DOHH2 (cell line): Measurements from ENCODE around the gene IGF2BP1.
"Not testable (repeated sequence)": the region's sequence is repeated elsewhere in the genome, so short reads cannot be mapped to it uniquely, and the experiment has no call there.

Experiments
- H3F3A ChIP-seq: fragments of 200-600 bp; sonication (generic), shearing (Covaris generic); 2 replicates; pipeline ENCODE4 v1.6.0; 2016; ENCODE audit warnings: antibody characterized with exemption, mild to moderate bottlenecking; ENCODE audit not compliant: control insufficient read depth, insufficient read depth
- H3K27ac ChIP-seq: fragments of 200-600 bp; sonication (generic); 2 replicates; pipeline ENCODE4 v1.5.1; 2014; ENCODE audit warnings: low read depth, mild to moderate bottlenecking, low read length, moderate library complexity
- H3K27me3 ChIP-seq: fragments of 200-600 bp; sonication (generic); 2 replicates; pipeline ENCODE4 v1.6.1; 2014; ENCODE audit warnings: mild to moderate bottlenecking, low read length, mixed read lengths; ENCODE audit not compliant: control insufficient read depth
- H3K36me3 ChIP-seq: fragments of 200-600 bp; sonication (generic); 2 replicates; pipeline ENCODE4 v1.6.1; 2014; ENCODE audit warnings: mild to moderate bottlenecking, low read length, moderate library complexity, mixed read lengths; ENCODE audit not compliant: control insufficient read depth
- H3K4me1 ChIP-seq: fragments of 200-600 bp; sonication (generic); 2 replicates; pipeline ENCODE4 v1.6.1; 2014; ENCODE audit warnings: mild to moderate bottlenecking, low read length, mixed read lengths; ENCODE audit not compliant: control insufficient read depth
- H3K4me2 ChIP-seq: fragments of 200-600 bp; sonication (generic); 2 replicates; pipeline ENCODE4 v1.6.0; 2014; ENCODE audit warnings: mild to moderate bottlenecking, low read length, moderate library complexity
- H3K4me3 ChIP-seq: fragments of 200-600 bp; sonication (generic); 2 replicates; pipeline ENCODE4 v1.5.1; 2014; ENCODE audit warnings: mild to moderate bottlenecking, low read length, mixed read lengths
- H3K79me2 ChIP-seq: fragments of 200-600 bp; sonication (generic); 2 replicates; pipeline ENCODE4 v1.6.1; 2014; ENCODE audit warnings: mild to moderate bottlenecking, low read length, mixed read lengths; ENCODE audit not compliant: control insufficient read depth
- H3K9me2 ChIP-seq: fragments of 200-600 bp; sonication (generic); replicated peaks from 2 replicates; pipeline ENCODE4 v1.6.1; 2014; ENCODE audit warnings: mild to moderate bottlenecking, low read length, mixed read lengths; ENCODE audit not compliant: control insufficient read depth
- H3K9me3 ChIP-seq: fragments of 200-600 bp; sonication (generic); 2 replicates; pipeline ENCODE4 v1.6.1; 2014; ENCODE audit warnings: antibody characterized with exemption, low read length, mixed read lengths; ENCODE audit not compliant: control insufficient read depth, insufficient read depth
- H4K20me1 ChIP-seq: fragments of 200-600 bp; sonication (generic); 2 replicates; pipeline ENCODE4 v1.6.0; 2014; ENCODE audit warnings: low read depth, mild to moderate bottlenecking, antibody characterized with exemption, low read length, moderate library complexity; ENCODE audit not compliant: control insufficient read depth, insufficient read depth
- CTCF ChIP-seq: fragments of 200-600 bp; sonication (generic); IDR thresholded peaks from one replicate; pipeline ENCODE4 v1.5.1; 2014; ENCODE audit warnings: antibody characterized with exemption, mild to moderate bottlenecking, low read depth, low read length; ENCODE audit not compliant: poor library complexity, severe bottlenecking
- EZH2phosphoT487 ChIP-seq: fragments of 200-600 bp; sonication (generic); IDR thresholded peaks from 2 replicates; pipeline ENCODE4 v1.6.1; 2017; ENCODE audit warnings: borderline replicate concordance, mild to moderate bottlenecking, antibody characterized with exemption, low read length, moderate library complexity, mixed read lengths

Gene IGF2BP1

GRCh38 chr17:49082231-49082630 is 85.0 kb downstream of the IGF2BP1 start:
- Histone ChIP-seq H3K9me3 (no peaks in the 10 kb centered on the region), H3K79me2 (no peaks in the 10 kb centered on the region), H3K27ac (no peak overlapping the region), H3K4me1 (no peaks in the 10 kb centered on the region), H3K36me3 (no peaks in the 10 kb centered on the region), H3K9me2 (no peaks in the 10 kb centered on the region), H3K27me3 (peaks cover 8% of the 10 kb centered on the region), H3F3A (no peaks in the 10 kb centered on the region), H3K4me3 (no peak overlapping the region), H4K20me1 (no peaks in the 10 kb centered on the region), H3K4me2 (no peak overlapping the region)
- no peak for TF ChIP-seq CTCF
- TF ChIP-seq EZH2phosphoT487, result no peak

GRCh38 chr17:49085046-49085445 is 87.9 kb downstream of the IGF2BP1 start:
- H3K27ac ChIP-seq, H3K36me3 ChIP-seq, H3K9me3 ChIP-seq, H3K4me3 ChIP-seq, H3F3A ChIP-seq, H4K20me1 ChIP-seq, H3K9me2 ChIP-seq, H3K27me3 ChIP-seq, H3K4me2 ChIP-seq, H3K79me2 ChIP-seq, H3K4me1 ChIP-seq: not testable (repeated sequence)

- Histone ChIP-seq H3K9me3 (no peaks in the 10 kb centered on the region), H4K20me1 (no peaks in the 10 kb centered on the region), H3K79me2 (no peaks in the 10 kb centered on the region), H3K4me1 (no peaks in the 10 kb centered on the region), H3F3A (no peaks in the 10 kb centered on the region), H3K4me3 (no peak overlapping the region), H3K36me3 (no peaks in the 10 kb centered on the region), H3K27me3 (peaks cover 8% of the 10 kb centered on the region), H3K27ac (no peak overlapping the region), H3K9me2 (no peaks in the 10 kb centered on the region), H3K4me2 (no peak overlapping the region)
- no peak for TF ChIP-seq EZH2phosphoT487
- TF ChIP-seq CTCF, result no peak
These were observed 88.6 kb downstream of the IGF2BP1 start for GRCh38 chr17:49085565-49086315.

- Histone ChIP-seq H3K9me2 (no peaks in the 10 kb centered on the region), H3K79me2 (no peaks in the 10 kb centered on the region), H3K27me3 (peaks cover 6% of the 10 kb centered on the region), H3K27ac (no peak overlapping the region), H3K9me3 (no peaks in the 10 kb centered on the region), H3K36me3 (no peaks in the 10 kb centered on the region), H3K4me2 (no peak overlapping the region), H4K20me1 (no peaks in the 10 kb centered on the region), H3K4me1 (no peaks in the 10 kb centered on the region), H3K4me3 (no peak overlapping the region), H3F3A (no peaks in the 10 kb centered on the region)
- TF ChIP-seq EZH2phosphoT487 (no peak), CTCF (no peak)
These were observed 89.1 kb downstream of the IGF2BP1 start for GRCh38 chr17:49086316-49086605.
